RCC 7860 (cell line): Measurements from ENCODE around the gene PDCD1.
"Not testable (repeated sequence)": the region's sequence is repeated elsewhere in the genome, so short reads cannot be mapped to it uniquely, and the experiment has no call there.

Experiments used
- DNase-seq: peaks from one replicate; pipeline ENCODE4 v3.0.0-alpha.2; 2015; ENCODE audit warnings: low spot score
- FAIRE-seq: peaks from 2 replicates; lab custom pipeline; 2012; peaks lifted over from hg19 to GRCh38; lab: Jason Lieb, UNC

The PDCD1 gene

DNA sequence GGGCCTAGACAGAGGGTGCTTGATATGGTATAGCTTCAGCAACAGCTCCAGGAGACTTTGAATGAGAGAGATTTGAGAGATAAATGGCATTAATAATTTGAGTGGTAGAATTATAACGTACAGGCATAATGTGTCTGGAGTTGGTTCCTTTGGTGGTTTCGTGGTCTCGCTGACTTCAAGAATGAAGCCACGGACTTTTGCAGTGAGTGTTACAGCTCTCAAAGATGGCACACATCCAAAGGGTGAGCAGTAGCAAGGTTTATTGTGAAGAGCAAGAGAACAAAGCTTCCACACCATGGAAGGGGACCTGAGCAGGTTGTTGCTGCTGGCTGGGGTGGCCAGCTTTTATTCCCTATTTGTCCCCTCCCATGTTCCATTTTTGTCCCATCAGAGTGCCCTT is 23.1 kb downstream of the PDCD1 start:
- DNase-seq (no peak), FAIRE-seq (no peak)

DNA sequence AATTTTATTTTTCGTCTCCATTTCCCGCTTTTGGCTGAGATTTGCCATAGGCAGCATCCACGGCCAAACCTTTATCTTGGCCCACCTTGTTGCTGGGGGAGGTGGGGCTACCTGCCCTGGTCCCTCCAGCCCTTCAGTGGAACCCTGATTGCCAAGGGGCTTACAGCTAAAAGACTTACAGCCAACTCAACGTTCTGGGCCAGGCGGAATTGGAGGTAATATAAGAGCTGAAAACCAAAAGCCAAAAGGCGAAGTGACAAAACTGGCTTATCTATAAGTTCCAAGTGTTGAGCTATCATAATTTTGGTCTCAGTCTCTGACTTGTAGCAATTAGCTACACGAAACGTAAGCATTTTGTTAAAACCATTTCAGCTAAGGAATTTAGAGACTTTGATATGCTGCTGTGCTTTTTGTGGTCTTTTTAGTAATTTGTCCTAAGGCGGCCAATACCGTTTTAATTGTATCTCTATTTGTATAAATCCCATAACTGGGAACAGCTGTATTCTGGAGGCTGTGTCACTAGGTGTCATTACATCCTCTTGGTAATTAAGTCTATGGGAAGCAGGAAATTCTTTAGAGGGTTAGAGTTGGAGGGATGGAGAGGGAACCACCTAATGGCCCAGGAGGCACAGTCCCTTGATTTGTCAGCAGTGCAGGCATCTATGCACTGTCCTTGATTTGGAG is 24.0 kb downstream of the PDCD1 start:
- no peak for FAIRE-seq
- DNase-seq, result no peak

- not testable (repeated sequence) for FAIRE-seq, DNase-seq
These were observed 24.8 kb downstream of the PDCD1 start for GRCh38 chr2:241833756-241834526.

- no peak for FAIRE-seq
- no peak for DNase-seq
These were observed 25.5 kb downstream of the PDCD1 start for GRCh38 chr2:241833101-241833663.

DNA sequence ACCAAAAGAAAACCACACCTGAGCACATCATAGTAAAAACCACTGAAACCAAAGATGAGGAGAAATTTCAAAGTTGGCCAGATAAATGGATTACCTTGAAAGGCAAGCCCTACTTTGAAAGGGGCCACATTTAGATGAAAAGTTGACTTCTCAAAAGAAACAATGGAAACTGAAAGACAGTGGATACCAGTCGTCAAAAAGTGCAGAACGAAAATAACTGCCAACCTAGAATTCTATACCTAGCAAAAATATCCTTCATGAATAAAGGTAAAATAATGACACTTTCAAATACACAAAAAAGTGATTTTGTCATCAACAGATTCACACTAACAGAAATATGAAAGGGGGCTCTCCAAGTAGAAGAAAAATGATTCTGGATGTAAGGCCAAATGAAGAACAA is 31.3 kb downstream of the PDCD1 start:
- DNase-seq, result no peak
- FAIRE-seq, result no peak

DNA sequence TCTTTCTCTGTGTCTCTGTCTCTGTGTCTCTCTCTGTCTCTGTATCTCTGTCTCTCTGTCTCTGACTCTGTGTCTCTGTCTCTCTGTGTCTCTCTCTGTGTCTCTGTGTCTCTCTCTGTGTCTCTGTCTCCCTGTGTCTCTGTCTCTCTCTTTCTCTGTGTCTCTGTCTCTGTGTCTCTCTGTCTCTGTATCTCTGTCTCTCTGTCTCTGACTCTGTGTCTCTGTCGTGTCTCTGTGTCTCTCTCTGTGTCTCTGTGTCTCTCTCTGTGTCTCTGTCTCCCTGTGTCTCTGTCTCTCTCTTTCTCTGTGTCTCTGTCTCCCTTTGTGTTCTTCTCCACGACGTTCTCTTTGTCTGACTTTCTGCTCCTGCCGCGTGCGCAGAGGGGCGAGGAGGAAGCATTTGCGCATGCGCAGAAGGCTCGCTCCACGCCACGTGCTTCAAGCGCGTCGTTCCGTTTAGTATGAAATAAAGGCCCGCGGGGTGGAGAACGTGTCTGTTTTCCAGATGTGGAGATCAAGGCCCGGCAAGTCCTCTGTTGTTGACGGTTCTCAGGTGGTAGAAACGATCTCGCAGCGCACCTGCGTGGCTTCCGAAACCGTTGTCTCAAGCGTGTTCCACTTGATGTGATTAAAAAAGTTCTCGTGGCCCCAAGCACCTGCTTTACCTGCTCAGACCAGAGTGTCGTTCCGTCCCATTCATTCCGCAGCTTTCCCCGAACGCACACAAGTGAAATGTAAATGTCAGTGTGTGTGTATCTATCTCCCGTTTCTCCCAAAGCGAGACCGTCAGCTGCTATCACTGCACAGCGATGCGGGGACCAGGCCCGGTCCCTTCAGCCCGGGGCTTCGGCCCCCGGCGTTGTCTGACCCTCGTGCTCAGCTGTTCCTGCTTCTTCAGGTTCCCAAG is 34.9 kb downstream of the PDCD1 start:
- DNase-seq, result not testable (repeated sequence)

GRCh38 chr2:241822264-241822623 is 36.5 kb downstream of the PDCD1 start:
- FAIRE-seq, result no peak
- DNase-seq, result no peak

More for the DNA sequence above, 34.9 kb downstream of the PDCD1 start:
- not testable (repeated sequence) for FAIRE-seq

DNA sequence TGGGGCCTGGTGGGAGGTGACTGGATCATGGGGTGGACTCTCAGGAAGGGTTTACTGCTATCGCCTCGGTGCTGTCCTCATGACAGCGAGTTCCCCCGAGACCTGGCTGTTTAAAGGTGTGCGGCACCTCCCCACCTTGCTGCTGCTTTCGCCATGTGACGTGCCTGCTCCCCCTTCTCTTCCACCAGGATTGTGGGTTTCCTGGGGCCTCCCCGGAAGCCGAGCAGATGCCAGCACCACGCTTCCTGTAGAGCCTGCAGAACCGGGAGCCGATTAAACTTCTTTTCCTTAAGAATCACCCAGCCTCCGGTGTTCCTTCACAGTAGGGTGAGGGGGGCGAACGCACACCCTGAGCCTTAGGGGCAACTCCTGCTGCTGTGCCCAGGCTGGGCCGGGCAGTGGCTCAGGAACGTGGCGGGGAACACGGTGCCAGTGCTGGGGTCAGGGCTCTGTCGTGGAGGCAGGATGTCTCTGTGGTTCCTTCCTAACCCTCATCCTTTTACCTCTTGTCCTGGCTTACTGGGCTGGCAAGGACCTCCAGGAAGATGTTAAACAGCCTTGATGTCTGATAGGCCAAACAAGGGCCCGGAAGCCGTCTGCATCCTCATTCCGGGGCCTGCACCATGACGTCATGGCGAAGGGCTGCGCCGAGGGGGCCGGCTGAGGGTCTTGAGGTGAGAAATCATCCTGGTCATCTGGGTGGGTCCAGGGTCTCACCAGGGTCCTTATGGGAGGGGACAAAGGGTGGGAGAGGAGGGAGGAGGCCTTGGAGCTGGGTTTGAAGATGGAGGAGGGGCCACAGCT is 37.0 kb downstream of the PDCD1 start:
- FAIRE-seq (no peak), DNase-seq (no peak)

- no peak for FAIRE-seq
- DNase-seq, result no peak
These were observed 37.9 kb downstream of the PDCD1 start for GRCh38 chr2:241820625-241821384.

DNA sequence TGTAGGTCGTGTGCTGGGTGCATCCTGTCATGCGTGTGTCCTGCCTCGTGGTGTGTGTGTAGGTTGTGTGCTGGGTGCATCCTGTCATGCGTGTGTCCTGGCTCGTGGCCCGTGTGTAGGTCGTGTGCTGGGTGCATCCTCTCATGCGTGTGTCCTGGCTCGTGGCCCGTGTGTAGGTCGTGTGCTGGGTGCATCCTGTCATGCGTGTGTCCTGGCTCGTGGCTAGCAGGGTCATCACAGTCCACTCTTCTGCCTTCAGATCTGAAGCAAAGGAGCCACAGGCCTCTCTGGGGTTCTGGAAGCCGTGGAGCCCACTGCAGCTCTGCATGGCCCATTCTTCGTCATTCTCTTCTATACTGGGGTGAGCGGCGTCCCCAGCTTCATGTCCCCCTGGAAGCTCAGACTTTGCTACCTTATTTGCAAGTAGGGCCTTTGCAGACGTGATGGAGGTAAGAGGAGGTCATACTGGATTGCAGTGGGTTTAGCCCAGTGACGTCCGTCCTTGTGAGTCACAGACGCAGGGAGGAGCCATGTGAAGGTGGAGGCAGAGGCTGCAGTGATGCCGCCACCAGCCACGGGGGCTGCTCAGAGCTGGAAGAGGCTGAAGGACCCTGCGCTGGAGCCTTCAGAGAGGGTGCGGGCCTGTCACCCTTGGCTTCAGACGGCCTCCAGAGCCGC is 38.6 kb downstream of the PDCD1 start:
- DNase-seq, FAIRE-seq: not testable (repeated sequence)

- FAIRE-seq, result no peak
- no peak for DNase-seq
These were observed 39.8 kb downstream of the PDCD1 start for GRCh38 chr2:241818943-241819270.

DNA sequence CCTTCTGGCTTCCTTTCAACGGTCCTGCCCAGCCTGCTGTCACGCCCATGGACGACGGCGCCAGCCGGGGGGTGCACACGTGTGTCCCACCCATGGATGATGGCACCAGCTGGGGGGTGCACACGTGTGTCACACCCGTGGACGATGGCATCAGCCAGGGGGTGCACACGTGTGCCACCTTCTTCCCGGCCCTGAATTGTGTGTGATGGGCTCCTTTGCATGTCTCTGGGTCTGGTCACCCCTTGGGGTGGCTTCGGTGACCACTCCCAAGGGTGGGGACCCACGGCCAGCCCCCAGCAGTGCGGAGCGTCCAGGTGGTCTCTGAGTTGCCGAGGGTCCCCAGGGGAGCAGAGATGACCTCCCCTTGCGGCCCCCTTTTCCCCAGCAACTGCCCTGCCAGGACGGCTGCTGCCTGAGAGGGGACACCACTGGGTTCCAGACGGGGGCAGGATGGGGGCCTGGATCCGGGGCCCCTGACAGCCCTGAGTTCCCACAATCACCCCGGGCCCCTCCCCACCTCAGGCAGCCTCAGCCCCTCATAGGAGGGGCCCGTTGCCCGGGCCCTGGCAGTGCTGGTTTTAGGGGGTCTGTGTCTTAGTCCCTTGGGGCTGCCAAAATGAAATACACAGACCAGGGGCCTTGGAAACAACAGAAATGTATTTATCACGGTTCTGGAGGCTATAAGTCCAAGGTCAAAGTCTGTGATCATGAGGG is 40.3 kb downstream of the PDCD1 start:
- no peak for DNase-seq
- FAIRE-seq, result no peak

- not testable (repeated sequence) for FAIRE-seq, DNase-seq
These were observed 40.9 kb downstream of the PDCD1 start for GRCh38 chr2:241817821-241818215.

DNA sequence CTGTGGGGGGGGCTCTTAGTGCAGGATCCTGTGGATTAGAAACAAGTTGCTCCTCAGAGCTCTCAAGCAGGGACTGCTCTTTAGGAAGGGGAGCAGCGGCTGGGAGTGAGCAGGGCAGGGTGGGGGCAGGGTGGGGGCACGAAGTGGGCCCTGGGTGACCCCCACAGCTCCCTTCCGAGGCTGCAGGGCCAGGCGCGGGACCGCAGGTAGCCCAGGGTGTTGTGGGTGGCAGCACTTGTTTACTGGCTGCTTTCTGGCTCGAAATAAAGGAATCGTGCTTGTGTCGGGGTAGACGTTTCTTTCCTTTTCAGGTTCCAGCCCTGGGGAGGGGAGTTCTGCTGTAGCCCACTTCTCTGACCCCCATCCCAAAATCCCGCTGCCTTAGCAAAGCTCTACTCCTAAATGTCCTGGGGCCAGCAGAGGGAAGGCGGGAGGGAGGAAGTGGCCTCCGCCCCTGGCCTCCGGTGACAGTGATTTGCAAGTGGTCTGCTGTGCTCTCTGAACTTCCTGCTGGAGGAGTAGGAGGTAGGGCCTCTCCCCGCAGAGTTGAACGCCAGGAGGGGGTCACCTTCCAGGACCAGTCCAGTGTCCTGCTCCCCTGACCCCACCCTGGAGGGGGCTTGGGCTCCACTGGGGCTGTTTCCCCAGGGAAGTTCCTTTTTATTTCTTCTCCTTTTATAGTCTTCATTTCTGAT is 41.4 kb downstream of the PDCD1 start:
- no peak for DNase-seq
- FAIRE-seq, result no peak

- no peak for FAIRE-seq
- DNase-seq, result no peak
These were observed 42.1 kb downstream of the PDCD1 start for GRCh38 chr2:241816431-241817121.

DNA sequence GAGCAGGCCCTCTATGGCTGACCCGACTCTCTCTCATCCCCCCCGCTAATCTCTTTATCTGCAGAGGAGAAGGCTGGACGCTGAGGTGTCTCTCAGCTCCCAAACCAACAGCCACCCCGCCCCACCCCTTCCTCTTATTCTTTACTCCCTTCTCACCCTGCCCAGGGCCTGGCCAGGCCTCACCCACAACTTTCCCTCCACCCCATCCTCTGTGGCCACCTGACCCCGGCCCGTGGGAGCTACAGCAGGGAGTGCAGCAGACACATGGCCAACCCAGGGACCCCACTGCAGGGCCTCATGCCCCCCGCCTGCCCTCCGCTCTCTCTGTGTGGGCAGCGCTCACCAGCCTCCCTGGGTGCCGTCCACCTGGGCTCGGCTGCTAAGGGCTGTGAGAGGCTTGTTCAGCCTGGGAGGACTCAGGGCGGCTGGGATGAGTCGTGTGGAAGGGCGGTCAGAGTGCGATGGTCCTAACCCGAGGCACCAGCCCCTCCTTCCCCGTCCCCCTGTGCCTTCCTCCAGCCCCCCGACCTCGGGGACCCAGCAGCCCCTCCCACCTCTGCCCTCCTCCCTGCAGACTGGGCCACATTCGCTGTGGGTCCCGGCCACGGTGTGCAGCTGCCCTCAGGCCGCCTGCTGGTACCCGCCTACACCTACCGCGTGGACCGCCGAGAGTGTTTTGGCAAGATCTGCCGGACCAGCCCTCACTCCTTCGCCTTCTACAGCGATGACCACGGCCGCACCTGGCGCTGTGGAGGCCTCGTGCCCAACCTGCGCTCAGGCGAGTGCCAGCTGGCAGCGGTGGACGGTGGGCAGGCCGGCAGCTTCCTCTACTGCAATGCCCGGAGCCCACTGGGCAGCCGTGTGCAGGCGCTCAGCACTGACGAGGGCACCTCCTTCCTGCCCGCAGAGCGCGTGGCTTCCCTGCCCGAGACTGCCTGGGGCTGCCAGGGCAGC is 42.9 kb downstream of the PDCD1 start:
- no peak for FAIRE-seq

More for the DNA sequence above, 42.9 kb downstream of the PDCD1 start:
- no peak for DNase-seq
